ENCODE data around the gene GRB10. TPM values are rescaled to one million over a fixed set of nuclear protein-coding genes. Genes with fewer than 3 reads are reported as not detected.

The GRB10 gene
- total RNA-seq, 2 donors from 2014 or later: 13.8 to 16.1 TPM

- intact Hi-C loops (cut with DNase I, micrococcal nuclease): no loop called here
- no peak for DNase-seq
- ATAC-seq: no peak
These were observed 241.7 kb downstream of the GRB10 start for GRCh38 chr7:50540785-50541579.

Other genes starting within 250 kb of the GRB10 start
- 10 to 100 TPM; 69.3 to 74.7 TPM for gene DDC, start 217.5 kb downstream of the GRB10 start, total RNA-seq

Data from left colon (tissue), 2 donors.